ENCODE results near the gene SYNGR1.
"Not testable (repeated sequence)": the region's sequence is repeated elsewhere in the genome, so short reads cannot be mapped to it uniquely, and the experiment has no call there.

The SYNGR1 gene

DNA sequence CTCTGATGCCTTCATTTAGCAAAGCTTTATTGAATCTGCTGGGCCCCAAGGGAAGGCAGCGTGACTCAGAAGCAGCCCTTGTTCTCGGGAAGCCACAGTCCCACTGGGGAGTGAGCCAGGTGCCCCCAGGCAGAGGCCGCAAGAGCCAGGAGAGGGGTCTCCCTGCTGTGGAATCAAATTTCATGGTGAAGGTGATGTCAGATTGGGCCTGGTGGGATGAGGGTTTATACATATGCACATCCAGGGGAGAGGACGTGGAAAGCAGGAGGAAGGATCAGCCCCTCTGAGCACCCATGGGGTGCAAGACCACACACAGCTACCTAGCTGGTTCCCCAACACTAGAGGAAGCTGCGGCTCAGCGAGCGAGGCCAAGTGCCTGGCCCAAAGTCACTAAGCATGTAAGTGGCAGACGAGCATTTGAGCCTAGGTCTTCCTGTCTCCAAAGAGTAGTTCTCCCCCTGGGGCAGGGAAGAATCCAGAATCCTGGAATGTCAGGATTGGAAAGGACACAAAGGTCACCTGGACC, 2.0 kb downstream of the SYNGR1 start:
- DNase-seq = no peak

DNA sequence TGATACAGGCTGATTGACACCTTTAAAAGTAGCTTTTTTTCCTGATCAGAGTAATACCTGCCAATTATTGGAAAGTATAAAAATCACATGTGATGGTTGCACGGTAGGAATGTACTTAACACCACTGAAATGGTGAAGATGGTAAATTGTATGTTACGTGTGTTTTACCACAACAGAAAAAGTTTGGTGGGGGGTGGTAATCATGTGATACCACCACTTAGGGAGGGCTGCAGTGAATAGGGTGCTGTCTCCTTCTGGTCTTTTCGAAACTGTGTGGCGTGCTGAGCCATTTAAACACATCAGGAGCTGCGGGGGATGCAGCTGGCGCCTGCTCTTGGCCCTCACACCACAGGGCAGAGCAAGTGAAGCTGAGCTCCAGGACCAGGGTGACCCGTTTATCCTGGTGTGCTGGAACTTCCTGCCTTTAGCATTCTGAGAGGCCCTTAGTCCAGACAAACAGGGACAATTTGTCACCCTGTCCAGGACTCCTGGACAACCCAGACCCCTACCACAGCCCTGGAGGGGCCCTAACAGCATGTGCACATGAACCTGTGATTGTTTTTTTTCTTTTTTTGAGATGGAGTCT, 2.6 kb downstream of the SYNGR1 start:
- no peak for DNase-seq

DNA sequence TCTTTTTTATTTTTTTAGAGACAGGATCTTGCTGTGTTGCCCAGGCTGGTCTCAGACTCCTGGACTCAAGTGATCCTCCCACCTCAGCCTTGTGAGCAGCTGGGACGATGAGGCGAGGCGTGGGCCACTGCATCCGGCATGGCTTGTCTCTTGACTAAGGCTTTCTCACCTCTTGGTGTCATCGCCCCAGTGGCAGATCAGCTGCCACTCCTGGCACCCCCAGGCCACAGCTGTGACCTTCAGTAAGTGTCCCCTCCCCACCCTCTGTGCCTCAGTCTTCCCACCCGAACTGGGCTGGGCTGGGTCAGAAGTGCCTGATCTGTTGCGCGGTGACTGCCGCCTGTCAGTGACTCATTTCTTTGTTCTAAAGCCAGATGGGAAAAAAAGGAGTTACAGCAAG, 3.6 kb downstream of the SYNGR1 start:
- peak; percentile 11 for DNase-seq

DNA sequence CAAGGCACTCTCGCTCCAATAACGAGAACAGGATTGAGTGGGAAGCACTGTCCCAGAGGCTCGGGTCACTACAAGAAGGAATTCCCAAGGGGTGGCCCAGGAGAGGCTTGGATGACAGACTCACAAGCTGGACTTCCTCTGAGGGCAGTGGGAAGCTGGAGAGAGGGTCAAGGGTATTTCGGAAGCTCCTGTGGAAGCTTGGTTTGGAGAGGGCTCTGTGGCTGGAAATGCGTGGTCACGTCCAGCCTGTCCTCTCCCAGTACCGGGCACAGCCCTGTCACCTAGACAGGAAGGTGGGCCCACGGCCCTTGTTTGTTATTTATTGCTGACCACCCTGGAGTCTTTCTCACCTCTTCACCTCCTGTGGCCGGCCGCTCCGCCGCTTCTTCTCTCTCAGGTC, 5.3 kb downstream of the SYNGR1 start:
- DNase-seq = no peak

DNA sequence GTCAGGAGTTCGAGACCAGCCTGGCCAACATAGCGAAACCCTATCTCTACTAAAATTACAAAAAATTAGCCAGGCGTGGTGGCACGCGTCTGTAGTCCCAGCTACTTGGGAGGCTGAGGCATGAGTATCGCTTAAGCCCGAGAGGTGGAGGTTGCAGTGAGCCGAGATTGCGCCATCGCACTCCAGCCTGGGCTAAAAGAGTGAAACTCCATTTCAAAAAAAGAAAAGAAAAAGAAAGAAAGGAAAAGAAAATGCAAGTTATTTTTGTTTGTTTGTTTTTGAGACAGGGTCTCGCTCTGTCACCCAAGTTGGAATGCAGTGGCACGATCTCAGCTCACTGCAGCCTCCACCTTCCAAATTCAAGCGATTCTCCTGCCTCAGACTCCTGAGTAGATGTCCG, 6.0 kb downstream of the SYNGR1 start:
- not testable (repeated sequence) for DNase-seq

DNA sequence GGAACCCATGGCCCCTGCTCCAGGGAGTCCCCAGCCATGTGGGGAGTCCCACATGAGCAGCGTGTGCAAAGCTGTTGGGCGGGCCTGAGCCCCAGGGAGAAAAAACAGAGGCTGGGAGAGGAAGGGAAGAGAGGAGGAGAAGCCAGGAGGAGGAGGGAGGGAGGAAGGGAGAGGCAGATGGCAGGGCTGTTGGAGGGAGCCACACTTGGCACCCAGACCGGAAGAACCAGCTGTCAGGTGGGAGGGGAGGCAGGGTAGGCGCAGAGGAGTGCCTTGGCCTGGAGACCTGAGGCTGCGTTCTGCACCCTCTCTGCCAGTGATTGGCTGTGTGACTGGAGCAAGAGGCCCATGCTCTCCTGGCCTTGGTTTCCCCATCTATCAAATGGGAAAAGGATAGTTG, 6.7 kb downstream of the SYNGR1 start:
- no peak for DNase-seq

DNA sequence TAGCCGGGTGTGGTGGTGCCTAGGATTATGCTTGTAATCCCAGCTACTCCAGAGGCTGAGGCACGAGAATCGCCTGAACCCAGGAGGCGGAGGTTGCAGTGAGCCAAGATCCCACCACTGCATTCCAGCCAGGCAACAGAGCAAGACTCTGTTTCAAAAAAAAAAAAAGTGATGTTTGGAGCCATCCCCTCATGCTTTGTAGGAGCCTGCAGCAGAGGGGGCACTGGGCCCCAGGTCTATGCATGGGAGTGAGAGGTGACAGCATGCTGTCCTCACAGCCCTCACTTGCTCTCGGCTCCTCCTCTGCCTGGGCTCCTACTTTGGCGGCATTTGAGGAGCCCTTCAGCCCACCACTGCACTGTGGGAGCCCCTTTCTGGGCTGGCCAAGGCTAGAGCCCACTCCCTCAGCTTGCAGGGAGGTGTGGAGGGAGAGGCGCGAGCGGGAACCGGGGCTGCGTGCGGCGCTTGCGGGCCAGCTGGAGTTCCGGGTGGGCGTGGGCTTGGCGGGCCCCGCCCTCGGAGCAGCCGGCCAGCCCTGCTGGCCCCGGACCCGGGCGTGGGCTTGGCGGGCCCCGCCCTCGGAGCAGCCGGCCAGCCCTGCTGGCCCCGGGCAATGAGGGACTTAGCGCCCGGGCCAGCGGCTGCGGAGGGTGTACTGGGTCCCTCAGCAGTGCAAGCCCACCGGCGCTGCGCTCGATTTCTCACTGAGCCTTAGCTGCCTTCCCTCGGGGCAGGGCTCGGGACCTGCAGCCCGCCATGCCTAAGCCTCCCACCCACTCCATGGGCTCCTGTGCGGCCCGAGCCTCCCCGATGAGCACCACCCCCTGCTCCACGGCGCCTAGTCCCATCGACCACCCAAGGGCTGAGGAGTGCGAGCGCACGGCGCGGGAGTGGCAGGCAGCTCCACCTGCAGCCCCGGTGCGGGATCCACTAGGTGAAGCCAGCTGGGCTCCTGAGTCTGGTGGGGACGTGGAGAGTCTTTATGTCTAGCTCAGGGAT, 7.6 kb downstream of the SYNGR1 start:
- not testable (repeated sequence) for DNase-seq

DNA sequence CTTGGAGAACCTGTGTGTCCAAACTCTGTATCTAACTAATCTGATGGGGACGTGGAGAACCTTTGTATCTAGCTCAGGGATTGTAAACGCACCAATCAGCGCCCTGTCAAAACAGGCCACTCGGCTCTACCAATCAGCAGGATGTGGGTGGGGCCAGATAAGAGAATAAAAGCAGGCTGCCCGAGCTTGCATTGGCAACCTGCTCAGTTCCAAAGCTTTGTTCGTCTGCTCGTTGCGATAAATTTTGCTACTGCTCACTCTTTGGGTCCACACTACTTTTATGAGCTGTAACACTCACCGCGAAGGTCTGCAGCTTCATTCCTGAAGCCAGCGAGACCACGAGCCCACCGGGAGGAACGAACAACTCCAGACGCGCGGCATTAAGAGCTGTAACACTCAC, 8.4 kb downstream of the SYNGR1 start:
- not testable (repeated sequence) for DNase-seq

DNA sequence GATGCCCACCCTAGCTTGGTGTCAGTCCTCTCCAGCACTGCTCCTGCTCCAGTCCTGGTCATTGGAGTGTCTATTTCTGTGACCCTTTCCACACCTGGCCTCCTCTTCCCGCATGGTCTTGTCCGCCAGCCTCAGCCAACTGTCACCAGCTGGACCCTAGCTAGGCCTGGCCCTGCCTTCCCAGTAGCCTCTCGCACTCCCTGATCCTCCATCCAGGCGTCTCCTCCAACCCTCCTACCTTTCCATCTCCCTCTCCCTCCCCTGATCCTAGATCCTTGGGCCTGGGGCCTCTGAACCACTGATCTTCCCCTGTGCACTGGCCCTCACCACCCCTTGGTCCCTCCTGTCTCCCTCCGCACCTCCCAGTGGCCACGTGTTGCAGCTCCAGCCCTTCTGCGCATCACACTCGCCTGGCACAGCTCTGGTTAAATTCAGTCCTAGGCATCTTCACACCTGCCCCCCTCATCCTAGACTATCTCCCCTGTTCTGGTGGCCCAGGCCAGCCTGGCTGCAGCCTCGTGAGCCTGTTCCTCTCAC, 9.9 kb downstream of the SYNGR1 start:
- no peak for DNase-seq

DNA sequence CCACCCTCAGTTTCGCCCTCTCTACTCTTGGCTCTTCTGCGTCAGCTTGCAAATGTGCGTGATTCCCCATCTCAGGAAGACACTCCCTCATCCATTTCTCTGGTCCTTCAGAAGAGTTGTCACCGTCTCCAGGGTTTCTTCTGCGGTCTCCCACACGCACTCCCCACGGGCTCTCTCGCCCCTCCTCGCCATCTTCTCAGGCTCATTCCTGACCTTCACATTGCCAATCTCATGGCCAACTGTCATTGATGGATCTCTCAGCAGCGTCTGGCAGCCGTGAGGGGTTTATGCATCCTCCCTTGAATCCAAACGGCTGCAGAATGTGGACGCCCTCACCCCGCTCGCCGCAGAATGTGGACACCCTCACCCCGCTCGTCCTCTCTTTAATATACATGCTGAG, 10.5 kb downstream of the SYNGR1 start:
- no peak for DNase-seq

DNA sequence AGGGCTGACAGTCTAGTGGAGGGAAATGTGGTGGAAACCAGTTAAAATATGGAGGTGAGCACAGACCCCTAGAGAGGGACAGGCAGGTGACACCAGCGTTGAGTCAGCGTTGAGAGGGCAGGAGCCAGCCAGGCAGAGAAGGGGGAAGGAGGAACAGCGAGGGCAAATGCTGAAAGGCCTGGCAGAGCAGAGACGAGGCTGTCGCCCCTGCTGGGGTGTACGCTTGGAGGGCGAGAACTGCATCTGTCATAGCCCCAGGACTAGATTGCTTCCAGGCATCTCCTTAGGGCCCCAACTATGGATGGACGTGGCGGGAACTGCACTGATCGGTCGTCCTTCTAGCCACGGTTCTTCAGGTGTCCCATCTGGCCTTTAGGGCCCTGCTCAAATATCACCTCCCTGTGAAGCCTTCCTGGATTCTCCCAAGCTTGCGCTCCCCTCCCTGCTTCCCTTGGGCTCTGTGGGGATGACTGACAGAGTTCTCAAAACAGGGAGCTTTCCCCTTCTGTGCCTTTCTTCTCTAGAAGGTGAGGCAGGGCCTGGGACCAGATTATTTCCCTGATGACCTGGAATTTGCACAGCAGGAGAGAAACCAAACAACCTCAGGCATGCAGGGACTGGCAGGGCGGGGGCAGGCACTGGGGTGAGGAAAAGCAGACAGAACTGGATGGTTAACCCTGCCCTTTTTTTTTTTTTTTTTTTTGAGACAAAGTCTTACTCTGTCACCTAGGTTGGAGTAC, 11.1 kb downstream of the SYNGR1 start:
- no peak for DNase-seq

DNA sequence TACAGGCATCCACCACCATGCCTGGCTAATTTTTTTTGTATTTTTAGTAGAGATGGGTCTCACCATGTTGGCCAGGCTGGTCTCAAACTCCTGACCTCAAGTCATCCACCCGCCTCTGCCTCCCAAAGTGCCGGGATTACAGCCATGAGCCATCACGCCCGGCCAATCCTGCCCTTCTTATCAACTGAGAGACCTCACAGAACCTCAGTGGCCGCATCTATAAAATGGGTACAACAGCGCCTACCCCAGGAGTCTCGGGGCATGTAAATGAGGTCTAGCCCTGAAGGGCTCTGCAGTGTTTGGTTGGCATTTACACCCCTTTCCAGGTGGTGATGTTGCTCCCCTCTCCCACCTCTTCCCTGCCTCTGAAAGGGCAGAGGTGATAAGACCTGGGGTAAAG, 11.7 kb downstream of the SYNGR1 start:
- no peak for DNase-seq

DNA sequence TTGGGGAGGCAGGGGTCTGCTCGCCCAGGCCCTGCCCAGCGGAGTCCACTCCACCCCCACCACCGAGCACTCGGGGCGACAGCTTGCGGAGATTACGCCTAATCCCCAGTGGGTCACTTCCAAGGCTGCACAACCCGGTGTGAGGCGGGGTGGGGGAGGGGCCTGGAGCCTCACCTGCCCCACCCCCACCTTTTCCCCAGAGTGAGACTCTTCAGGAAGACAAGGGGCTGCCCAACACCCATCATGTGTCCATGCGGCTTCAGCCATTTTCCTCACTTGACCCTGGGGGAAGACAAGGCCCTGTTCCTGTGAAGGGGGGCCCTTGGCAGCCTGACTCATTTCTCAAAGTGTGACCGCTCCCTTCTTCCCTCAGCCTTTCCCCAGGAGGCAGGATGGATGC, 12.5 kb downstream of the SYNGR1 start:
- DNase-seq = no peak

DNA sequence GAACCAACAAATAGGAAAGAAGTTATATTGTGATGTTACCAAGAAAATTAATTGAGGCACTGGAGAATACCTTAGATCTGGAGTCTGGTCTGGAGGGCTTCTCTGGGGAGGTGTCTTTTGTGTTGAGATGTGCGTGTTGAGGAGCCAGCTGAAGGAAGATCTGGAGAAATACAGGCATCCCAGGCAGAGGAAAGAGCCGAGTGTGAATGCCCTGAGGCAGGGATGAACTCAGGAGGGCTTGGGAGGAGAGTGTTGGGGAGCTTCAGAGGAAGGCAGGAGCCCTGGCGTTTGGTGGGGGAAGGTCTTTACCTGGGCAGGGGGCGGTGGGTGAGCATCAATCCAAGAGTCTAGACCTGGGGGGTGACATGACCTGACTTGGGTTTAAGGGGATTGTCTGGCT, 13.1 kb downstream of the SYNGR1 start:
- DNase-seq = no peak

DNA sequence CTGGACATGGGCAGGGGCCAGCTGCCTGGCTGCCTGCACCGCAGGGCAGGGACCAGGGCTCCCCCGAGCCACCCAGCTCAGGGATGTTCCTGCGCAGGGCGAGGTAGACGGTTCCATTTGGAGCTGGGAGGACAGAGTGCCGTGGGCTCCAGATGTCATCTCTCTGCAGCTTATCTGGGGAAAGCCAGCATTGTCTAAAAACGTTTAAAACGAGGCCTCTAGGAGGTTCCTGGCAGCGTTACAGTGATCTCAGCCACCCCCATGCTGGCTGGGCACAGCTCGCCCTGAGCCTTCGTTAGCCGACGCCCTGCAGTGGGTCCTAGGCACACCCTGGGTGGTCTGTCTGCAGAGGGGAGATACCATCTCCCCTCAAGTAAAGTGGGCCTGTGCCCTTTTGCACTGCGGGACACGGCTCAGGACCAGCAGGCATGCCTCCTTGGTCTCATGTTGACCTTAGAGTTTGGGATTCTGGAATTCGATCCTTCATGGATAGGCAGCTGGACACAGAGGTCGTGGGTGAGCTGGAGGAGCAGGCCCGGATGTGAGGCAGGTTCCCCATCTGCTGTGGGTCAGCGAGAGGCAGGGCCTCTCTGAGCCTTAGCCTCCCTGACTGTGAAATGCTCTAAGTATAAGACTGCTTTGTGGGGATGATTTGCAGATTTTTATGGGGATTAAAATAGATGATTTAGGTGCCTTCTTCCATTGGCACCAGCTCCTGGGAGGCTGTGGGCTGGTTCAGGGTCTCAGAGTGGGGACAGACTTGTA, 14.1 kb downstream of the SYNGR1 start:
- no peak for DNase-seq

DNA sequence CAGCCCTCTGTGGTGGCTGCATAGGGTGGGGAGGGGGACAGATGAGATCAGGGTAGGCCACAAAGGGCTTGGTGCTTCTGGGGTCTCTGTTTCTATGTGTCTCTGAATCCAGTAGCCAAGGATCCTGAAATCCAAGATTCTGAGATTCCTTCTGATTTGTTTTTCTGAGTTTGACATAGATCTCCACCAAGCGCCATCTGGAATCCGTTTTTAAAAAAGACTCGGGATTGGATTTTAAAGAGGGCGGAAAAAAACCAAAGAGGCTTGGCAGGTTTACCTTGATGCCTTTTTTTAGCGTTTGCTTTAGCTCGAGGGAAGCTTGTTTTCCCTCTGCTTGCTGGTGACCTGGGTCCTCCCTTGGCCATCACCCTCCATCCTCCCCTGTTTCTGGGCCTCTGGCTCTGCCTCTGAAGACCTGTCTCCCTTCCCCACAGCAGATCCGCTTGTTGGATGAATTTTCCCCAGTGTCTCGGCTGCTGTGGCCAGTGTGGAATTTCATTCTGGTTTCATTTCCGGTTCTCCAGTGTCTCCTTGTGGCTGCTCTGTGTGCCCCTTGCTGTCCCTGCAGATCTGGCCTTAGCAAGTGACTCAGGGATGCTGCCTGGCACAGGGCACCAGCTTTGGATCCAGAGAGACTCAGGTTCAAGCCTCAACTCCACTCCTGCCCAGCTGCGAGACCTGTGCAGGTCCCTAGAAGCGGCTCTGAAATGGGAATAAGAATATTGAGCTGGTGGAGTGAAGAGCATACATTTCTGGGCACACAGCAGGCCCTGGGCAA, 15.1 kb downstream of the SYNGR1 start:
- DNase-seq = no peak

DNA sequence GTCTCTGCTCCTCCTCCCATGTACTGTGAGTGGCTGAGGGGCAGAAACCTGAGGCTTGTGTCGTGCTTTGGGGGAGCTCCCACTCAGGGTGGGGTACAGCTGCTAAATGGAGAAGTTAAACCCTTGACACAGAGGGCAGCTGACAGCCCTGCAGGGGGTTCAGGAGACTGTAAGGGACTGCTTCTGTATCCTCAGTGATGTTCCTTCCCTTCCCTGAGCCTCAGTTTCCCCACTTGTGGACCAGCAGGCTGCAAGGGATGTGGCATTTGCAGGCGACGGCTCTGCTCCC, 15.6 kb downstream of the SYNGR1 start:
- DNase-seq = no peak

DNA sequence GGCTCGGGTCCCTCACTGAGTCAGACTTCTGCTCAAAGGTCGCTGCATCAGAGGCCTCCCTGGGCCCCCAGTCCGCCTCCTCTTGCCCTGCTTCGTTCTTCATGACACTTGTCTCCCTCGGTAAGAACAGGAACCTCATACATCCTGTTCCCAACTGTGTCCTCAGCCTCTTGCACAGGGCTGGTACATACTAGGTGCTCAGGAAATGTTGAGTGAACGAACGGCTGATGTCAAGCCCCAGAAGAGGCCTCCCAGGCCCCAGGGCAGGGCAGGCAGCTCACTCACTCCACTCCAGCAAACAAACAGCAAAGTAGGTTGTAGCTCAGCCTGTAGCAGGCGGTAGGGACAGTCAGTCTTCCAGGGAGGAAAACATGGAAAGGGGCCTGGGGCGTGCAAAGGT, 17.2 kb downstream of the SYNGR1 start:
- DNase-seq = no peak

DNA sequence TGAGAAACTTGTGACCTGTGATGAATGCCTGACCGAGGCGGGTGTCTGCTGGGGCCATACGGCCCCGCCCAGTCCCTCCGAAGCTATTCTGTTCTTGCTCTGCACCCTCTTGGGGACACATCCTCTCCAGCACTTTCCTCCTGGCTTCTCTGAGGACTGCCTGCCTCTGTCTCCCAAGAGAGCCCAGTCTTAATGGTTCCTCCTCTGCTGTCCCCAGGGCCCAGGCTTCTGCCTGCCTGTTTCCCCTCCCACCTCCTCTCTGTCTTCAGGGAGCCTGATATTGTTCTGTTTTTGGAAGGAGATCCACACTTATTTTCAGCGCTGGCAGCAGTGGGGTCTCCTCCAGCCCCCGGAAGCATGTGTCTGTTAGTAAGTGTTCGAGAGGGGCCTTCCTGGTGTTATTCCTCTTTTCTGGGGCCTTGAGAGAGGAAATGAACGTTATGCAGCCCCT, 18.7 kb downstream of the SYNGR1 start:
- DNase-seq = no peak

DNA sequence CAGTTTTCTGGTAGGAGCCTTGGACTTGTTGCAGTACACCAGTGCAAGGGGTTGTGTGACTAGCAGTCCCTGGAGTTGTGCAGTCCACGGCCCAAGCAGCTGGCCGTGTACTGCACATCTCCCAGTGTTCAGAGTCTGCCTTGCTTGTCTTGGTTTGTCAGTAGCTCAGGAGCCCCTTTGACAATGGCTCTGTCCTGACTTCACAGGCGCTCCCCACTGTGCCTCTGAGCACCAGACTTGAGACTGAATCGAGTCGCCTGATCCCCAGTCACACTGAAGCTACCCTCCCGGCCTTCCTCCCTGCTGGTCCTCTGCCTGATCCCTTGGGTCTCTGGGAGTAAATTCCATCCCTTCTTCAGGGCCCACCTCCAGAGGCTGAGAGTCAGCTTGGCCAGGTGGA, 19.4 kb downstream of the SYNGR1 start:
- no peak for DNase-seq

DNA sequence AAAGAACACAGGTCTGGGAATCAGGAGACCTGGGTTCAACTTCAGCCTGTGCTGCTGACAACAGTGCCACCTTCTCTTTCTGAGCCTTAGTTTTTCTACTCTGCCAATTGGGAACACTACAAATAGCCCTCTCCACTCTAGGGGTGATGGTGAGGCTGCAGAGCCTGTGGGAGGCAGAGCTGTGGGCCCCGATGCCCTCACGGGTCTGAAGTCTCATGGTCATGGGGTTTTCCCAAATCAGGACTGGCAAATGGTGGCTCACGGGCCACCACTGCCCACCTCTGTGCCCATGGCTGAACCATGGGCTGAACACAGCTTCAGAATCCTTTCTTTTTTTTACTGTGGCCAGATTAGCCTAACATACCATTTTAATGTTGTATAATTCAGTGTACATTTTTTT, 19.8 kb downstream of the SYNGR1 start:
- no peak for DNase-seq

DNA sequence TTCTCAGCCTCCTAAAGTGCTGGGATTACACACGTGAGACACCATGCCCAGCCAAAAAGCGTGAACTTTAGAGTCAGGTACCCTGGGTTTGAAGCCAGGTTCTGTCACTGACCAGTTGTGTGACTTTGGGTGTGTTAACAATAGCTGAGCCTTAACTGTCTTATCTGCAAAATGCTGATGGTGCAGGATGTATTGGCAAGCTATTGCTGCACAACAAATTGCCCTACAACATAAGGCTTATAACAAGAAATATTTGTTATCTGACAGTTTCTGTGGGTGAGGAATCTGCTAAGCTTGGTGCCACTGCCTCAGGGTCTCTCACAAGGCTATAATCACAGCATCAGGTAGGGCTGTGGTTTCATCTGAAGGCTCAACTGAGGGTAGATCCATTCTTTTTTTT, 21.9 kb downstream of the SYNGR1 start:
- no peak for DNase-seq
